HepG2 (cell line): ENCODE measurements around the gene INF2. TPM values are rescaled to one million over a fixed set of nuclear protein-coding genes. Genes with fewer than 3 reads are reported as not detected.

Experiments
- CBFB ChIP-seq: sonication (generic); formaldehyde crosslinking; IDR thresholded peaks from 2 replicates; pipeline ENCODE4 v1.4.0; 2020; ENCODE audit warnings: missing genetic modification reagents
- FOXM1 ChIP-seq: sonication (generic); formaldehyde crosslinking; IDR thresholded peaks from 2 replicates; pipeline ENCODE4 v1.5.0; 2020; ENCODE audit warnings: missing genetic modification reagents
- HIVEP1 ChIP-seq: sonication (generic); formaldehyde crosslinking; IDR thresholded peaks from 2 replicates; pipeline ENCODE4 v1.4.0; 2020; ENCODE audit warnings: mild to moderate bottlenecking, missing genetic modification reagents
- IKZF4 ChIP-seq: sonication (generic); formaldehyde crosslinking; IDR thresholded peaks from 2 replicates; pipeline ENCODE4 v1.5.1; 2020; ENCODE audit warnings: borderline replicate concordance, mild to moderate bottlenecking, low read depth, missing genetic modification reagents; ENCODE audit errors: not compliant biosample characterization
- MEIS1 ChIP-seq: sonication (generic); formaldehyde crosslinking; IDR thresholded peaks from 2 replicates; pipeline ENCODE4 v1.9.0; 2021; ENCODE audit warnings: mild to moderate bottlenecking, missing genetic modification reagents, moderate library complexity, borderline replicate concordance
- MTF2 ChIP-seq: sonication (generic); formaldehyde crosslinking; IDR thresholded peaks from 2 replicates; pipeline ENCODE4 v1.5.0; 2020; ENCODE audit warnings: missing genetic modification reagents, borderline replicate concordance
- PHF8 ChIP-seq: sonication (generic); formaldehyde crosslinking; IDR thresholded peaks from 2 replicates; pipeline ENCODE4 v1.5.0; 2020; ENCODE audit warnings: missing genetic modification reagents
- RAD21 ChIP-seq: fragments of 450-650 bp; formaldehyde crosslinking; IDR thresholded peaks from 2 replicates; pipeline ENCODE4 v1.5.0; 2020; ENCODE audit warnings: mild to moderate bottlenecking
- RBM39 ChIP-seq: fragments of 200-400 bp; formaldehyde crosslinking; IDR thresholded peaks from one replicate; pipeline ENCODE4 v1.6.1; 2018; ENCODE audit warnings: antibody characterized with exemption, mild to moderate bottlenecking, low read depth, low read length; ENCODE audit not compliant: poor library complexity, severe bottlenecking
- REXO4 ChIP-seq: sonication (generic); formaldehyde crosslinking; IDR thresholded peaks from 2 replicates; pipeline ENCODE4 v1.8.0; 2022; ENCODE audit warnings: missing genetic modification reagents, mild to moderate bottlenecking, borderline replicate concordance
- RORA ChIP-seq: sonication (generic); formaldehyde crosslinking; IDR thresholded peaks from 2 replicates; pipeline ENCODE4 v1.5.0; 2020; ENCODE audit warnings: mild to moderate bottlenecking, missing genetic modification reagents, moderate library complexity
- RXRB ChIP-seq: IDR thresholded peaks from 2 replicates; pipeline ENCODE4 v1.6.1; 2016; ENCODE audit warnings: borderline replicate concordance, missing genetic modification reagents, missing compliant biosample characterization
- TCF7 ChIP-seq: sonication (generic); IDR thresholded peaks from 2 replicates; pipeline ENCODE4 v1.6.1; 2016; ENCODE audit warnings: antibody characterized with exemption, low read depth
- ZBTB7B ChIP-seq: sonication (generic); formaldehyde crosslinking; IDR thresholded peaks from 2 replicates; pipeline ENCODE4 v1.4.0; 2020; ENCODE audit warnings: missing genetic modification reagents
- ZMYM2 ChIP-seq: sonication (generic); formaldehyde crosslinking; IDR thresholded peaks from 2 replicates; pipeline ENCODE4 v1.8.0; 2022; ENCODE audit warnings: mild to moderate bottlenecking, missing genetic modification reagents
- ZNF678 ChIP-seq: sonication (generic); formaldehyde crosslinking; IDR thresholded peaks from 2 replicates; pipeline ENCODE4 v1.4.0; 2020; ENCODE audit warnings: mild to moderate bottlenecking, missing genetic modification reagents
- ZNF816 ChIP-seq: sonication (generic); formaldehyde crosslinking; IDR thresholded peaks from 2 replicates; pipeline ENCODE4 v1.8.0; 2022; ENCODE audit warnings: missing genetic modification reagents, mild to moderate bottlenecking, borderline replicate concordance
- ZSCAN31 ChIP-seq: sonication (generic); formaldehyde crosslinking; IDR thresholded peaks from 2 replicates; pipeline ENCODE4 v1.5.0; 2020; ENCODE audit warnings: low read depth, mild to moderate bottlenecking, missing genetic modification reagents
- polyA plus RNA-seq, 8 experiments: library from polyadenylated mRNA; depleted of rRNA in 3 of 8; stranded (reverse) in 7 of 8; unstranded in 1 of 8; fragments of >200 nt; fragmentation: Illumina TruSeq in 4 of 8; extraction: Trizol in 4 of 8; gene quantifications; 2 replicates each; pipeline versions ENCODE4 v1.2.1 to v1.2.3, GENCODE V29; 2011 to 2016; ENCODE audit warnings: low read depth in 4 of 8, missing spikeins in 1 of 8, mixed read lengths in 1 of 8; ENCODE audit not compliant: insufficient read depth in 1 of 8
- total RNA-seq, 5 experiments: library from RNA; depleted of rRNA; stranded (reverse); fragments of >200 nt; fragmentation: Illumina TruSeq; extraction: Trizol; gene quantifications; 2 replicates each; pipeline ENCODE4 v1.2.3, GENCODE V29; 2016; ENCODE audit warnings: low read depth in 1 of 5
- TF ChIP-seq, protein P1 (sequence below), 2 experiments: sonication (generic) in 1 of 2; formaldehyde crosslinking in 1 of 2; IDR thresholded peaks; 2 replicates each; pipeline versions ENCODE4 v1.4.0 to v1.6.1; 2016 to 2020; ENCODE audit warnings: borderline replicate concordance in 1 of 2, low read depth in 1 of 2, mild to moderate bottlenecking in 1 of 2, missing genetic modification reagents in 1 of 2
- TF ChIP-seq, protein P2 (sequence below): sonication (generic); formaldehyde crosslinking; conservative IDR thresholded peaks from 2 replicates; pipeline ENCODE4 v1.4.0; 2020; ENCODE audit warnings: missing genetic modification reagents
- TF ChIP-seq, protein P3 (sequence below): sonication (generic); formaldehyde crosslinking; IDR thresholded peaks from 2 replicates; pipeline ENCODE4 v1.8.0; 2023; ENCODE audit warnings: mild to moderate bottlenecking, missing genetic modification reagents
- TF ChIP-seq, protein P4 (sequence below): IDR thresholded peaks from 2 replicates; pipeline ENCODE4 v1.6.1; 2012; ENCODE audit warnings: low read depth, low read length, improper control_type of control experiment

INF2 gene
- total and polyA plus RNA-seq, 2 of the 13 experiments (the other 11 are each of a cell fraction or from before 2014, with no cell fraction given): 16.4 to 26.4 TPM

DNA sequence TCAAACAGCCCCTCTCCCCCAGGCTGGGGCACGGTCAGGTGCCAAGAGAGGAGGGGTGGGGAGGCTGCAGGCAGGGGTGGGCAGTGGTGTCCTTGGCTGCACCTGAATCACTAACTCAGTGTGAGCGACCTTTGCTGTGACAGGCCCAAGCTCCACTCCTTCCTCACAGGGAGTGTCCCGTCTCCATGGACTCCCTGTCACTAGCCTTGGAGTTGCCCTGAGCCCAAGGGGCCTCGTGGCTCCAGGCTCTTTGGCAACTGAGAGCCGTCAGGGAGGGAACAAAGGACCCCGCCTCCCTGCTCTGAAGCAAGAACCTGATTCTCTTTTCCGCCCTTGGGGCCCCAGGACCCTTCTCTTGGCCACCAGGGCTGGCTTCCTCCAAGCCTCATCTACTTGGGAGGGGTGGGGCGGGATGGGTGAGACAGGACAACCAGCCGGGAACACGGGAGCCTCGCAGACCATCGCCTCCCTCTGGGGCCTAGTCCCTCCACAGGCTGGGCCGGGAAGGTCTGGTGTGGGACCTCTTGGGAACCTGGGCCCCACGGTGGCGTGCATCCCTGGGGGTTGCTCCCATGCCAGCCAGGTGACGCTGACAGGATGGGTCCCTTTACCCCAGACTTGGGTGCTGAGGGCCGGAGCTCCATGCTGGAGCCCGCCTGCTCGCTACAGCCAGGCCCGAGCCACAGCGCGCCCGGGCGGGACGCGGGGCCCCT lies 33.7 kb downstream of the INF2 start (continued):
- TF ChIP-seq IKZF4 (CRISPR knock-in tag) (peak; percentile 5), HIVEP1 (CRISPR knock-in tag) (0 out of 2 replicates have a peak, but pooled peaks have one; percentile 44), RORA (CRISPR knock-in tag) (no peak), TCF7 (no peak), RXRB (CRISPR knock-in tag) (no peak), ZNF816 (no peak), FOXM1 (CRISPR knock-in tag) (no peak), REXO4 (CRISPR knock-in tag) (no peak), ZSCAN31 (CRISPR knock-in tag) (no peak), MEIS1 (no peak; the same call in 1 of the 2 replicates), ZNF678 (CRISPR knock-in tag) (no peak), ZBTB7B (no peak), RBM39 (peak; percentile 26), MTF2 (no peak), PHF8 (CRISPR knock-in tag) (no peak), RAD21 (no peak), ZMYM2 (CRISPR knock-in tag) (no peak), CBFB (CRISPR knock-in tag) (no peak)
- TF ChIP-seq, protein P1, sequence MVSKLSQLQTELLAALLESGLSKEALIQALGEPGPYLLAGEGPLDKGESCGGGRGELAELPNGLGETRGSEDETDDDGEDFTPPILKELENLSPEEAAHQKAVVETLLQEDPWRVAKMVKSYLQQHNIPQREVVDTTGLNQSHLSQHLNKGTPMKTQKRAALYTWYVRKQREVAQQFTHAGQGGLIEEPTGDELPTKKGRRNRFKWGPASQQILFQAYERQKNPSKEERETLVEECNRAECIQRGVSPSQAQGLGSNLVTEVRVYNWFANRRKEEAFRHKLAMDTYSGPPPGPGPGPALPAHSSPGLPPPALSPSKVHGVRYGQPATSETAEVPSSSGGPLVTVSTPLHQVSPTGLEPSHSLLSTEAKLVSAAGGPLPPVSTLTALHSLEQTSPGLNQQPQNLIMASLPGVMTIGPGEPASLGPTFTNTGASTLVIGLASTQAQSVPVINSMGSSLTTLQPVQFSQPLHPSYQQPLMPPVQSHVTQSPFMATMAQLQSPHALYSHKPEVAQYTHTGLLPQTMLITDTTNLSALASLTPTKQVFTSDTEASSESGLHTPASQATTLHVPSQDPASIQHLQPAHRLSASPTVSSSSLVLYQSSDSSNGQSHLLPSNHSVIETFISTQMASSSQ (IDR thresholded peaks at IDR 0.05; ENCODE audit: low read depth): no peak
- TF ChIP-seq, protein P1 (CRISPR knock-in tag; IDR thresholded peaks at IDR 0.05; ENCODE audit: borderline replicate concordance): 0 out of 2 replicates have a peak, but pooled peaks have one; percentile 52
- TF ChIP-seq, protein P2, sequence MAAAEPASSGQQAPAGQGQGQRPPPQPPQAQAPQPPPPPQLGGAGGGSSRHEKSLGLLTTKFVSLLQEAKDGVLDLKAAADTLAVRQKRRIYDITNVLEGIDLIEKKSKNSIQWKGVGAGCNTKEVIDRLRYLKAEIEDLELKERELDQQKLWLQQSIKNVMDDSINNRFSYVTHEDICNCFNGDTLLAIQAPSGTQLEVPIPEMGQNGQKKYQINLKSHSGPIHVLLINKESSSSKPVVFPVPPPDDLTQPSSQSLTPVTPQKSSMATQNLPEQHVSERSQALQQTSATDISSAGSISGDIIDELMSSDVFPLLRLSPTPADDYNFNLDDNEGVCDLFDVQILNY (CRISPR knock-in tag): 0 out of 2 replicates have a peak, but pooled peaks have one; percentile 17
- TF ChIP-seq, protein P3, sequence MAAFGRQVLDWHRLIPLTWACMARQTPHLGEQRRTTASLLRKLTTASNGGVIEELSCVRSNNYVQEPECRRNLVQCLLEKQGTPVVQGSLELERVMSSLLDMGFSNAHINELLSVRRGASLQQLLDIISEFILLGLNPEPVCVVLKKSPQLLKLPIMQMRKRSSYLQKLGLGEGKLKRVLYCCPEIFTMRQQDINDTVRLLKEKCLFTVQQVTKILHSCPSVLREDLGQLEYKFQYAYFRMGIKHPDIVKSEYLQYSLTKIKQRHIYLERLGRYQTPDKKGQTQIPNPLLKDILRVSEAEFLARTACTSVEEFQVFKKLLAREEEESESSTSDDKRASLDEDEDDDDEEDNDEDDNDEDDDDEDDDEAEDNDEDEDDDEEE (CRISPR knock-in tag): peak; percentile 47; the same call in 1 of the 2 replicates
- TF ChIP-seq, protein P4, sequence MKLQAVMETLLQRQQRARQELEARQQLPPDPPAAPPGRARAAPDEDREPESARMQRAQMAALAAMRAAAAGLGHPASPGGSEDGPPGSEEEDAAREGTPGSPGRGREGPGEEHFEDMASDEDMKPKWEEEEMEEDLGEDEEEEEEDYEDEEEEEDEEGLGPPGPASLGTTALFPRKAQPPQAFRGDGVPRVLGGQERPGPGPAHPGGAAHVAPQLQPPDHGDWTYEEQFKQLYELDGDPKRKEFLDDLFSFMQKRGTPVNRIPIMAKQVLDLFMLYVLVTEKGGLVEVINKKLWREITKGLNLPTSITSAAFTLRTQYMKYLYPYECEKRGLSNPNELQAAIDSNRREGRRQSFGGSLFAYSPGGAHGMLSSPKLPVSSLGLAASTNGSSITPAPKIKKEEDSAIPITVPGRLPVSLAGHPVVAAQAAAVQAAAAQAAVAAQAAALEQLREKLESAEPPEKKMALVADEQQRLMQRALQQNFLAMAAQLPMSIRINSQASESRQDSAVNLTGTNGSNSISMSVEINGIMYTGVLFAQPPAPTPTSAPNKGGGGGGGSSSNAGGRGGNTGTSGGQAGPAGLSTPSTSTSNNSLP: no peak
